ENCODE results near the gene NRBF2. TPM values are rescaled to one million over a fixed set of nuclear protein-coding genes. Genes with fewer than 3 reads are reported as not detected.
"Not testable (repeated sequence)": the region's sequence is repeated elsewhere in the genome, so short reads cannot be mapped to it uniquely, and the experiment has no call there.

Gene NRBF2
- 19.7 and 24.9 TPM in 2 replicates for total RNA-seq

DNA sequence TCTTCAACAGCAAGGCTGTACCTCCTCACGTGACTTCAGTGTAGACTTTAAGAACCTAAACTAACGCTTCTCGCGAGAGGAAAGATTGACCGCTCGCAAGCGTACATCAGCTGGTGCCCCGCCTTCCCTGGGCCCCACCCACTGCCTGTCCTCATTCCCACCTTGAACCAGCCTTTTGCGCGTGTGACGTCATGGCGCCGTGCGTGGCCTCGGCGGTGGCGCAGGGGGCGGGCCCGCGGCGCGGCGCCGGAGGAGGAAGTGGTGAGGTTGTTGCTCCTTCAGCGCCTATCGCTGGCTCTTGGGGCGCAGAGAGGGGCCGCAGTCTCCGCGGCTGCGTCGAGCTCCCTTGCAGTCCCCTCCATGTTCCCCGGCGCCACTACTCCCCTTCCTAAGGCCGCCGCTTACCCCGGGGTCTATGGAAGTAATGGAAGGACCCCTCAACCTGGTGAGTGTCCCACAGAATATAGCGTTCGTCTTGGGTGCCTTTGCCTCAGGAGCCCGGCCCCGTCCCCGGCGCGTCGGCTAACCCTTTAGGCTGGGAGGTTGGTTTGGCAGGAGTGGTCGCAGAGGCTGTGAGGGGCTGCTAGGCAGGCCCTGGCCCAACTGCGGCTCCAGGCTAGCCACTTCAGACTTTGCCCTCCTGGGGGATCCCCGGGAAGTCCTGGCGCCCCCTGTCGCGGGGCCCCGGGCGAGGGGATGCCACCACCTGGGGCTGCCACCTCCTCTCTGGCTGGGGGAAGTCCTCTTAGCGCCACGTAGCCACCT, at the start of gene NRBF2:
TSS of gene NRBF2 (plus strand) at position 273 of the 765 bp plus-strand sequence. CDS start at position 416, 143 bp downstream.
- DNase-seq (ENCODE audit: extremely low read depth, low read depth, low spot score): peak; percentile 91

DNA sequence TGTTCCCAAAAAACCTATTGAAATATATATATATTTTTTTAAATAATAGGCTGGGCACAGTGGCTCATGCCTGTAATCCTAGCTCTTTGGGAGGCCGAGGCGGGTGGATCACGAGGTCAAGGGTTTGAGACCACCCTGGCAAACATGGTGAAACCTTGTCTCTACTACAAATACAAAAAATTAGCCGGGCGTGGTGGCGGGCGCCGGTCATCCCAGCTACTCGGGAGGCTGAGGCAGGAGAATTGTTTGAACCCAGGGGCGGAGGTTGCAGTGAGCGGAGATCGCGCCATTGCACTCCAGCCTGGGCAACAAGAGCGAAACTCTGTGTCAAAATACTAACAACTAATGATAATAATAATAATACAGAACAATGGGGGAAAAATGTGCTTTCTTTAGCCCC, 49.7 kb upstream of the NRBF2 start:
- not testable (repeated sequence) for DNase-seq (ENCODE audit: extremely low read depth, low read depth, low spot score)

DNA sequence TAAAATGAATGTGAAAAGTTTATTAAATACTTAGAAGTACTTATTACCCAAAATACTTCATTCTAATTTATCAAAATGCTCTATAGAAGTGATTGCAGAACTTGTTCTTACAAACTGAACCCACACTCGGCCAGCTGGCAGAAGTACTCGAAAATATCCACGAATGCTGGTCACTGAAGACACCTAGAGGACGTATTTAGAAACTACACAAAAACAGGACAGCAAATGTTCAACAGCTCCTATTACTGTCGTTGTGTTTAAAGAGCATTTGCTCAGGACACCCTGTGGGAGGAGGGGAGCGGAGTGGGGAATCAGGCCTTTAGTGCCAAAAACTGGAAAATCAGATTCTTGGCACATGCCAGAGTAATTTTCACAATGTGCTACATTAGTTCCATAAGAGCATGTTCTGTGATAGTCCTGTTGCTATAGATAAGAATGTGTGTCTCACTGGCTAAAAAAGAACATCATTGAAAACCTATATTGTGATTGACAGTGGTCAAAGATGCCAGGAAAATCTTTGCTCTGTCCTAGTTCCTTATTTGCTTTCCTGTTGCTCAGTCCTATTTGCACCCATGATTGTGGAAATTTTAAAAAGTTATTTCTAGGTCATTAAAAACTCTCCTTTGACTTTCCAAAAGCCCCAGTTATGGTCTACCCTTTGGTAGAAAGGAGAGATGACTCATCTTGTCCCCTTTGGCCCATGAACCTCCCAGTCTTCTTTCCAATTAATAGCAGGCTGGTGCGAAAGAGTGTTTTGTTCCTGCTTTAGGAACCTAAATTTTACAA, 49.0 kb upstream of the NRBF2 start:
- peak; percentile 47 for DNase-seq (ENCODE audit: extremely low read depth, low read depth, low spot score)

DNA sequence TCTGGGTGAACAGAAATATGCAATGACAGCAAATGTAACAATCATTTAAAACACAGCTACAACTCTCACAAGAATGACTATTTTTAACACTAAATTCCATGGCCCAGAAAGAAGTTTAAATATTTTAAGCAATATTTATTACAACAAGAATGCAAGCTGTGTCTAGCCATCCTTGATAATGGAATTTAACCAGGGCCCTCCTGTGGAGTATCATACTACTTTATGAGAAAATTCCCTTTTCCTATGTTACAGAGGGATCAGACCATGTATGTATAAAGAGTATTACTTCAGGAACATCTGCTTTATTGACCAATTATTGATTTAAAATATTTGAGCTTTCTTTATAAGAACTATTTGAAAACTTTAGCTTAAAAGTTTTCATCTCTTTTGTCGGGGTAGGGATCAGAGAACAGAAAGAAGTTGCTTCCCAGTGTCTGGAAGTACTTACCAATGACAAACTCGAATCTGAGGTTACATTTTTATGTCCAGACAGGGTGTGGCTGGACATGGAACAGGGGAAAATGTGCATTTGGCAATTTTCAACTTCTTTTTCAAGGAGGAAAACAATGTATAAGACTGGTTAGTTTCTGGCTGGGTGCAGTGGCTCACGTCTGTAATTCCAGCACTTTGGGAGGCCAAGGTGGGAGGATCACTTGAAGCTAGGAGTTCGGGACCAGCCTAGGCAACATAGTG, 48.3 kb upstream of the NRBF2 start:
- DNase-seq (ENCODE audit: extremely low read depth, low read depth, low spot score): no peak

DNA sequence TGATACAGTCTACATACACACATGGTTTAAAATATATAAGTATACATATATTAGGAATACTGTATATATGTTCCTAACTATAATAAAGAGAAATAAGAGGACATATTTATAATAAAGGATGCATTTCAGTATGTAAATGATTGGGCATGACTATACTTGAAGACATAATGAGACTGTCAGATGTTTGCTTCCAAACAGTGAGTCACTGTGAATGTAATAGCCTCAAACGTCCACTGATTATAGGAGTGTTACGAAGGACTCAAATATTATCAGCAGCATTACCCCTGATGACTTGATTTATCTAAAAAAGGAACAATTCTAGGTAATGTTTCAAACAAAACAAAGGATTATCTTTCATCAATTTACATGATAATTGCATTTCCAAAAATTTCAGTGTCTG, 39.9 kb upstream of the NRBF2 start:
- DNase-seq (ENCODE audit: extremely low read depth, low read depth, low spot score): no peak

DNA sequence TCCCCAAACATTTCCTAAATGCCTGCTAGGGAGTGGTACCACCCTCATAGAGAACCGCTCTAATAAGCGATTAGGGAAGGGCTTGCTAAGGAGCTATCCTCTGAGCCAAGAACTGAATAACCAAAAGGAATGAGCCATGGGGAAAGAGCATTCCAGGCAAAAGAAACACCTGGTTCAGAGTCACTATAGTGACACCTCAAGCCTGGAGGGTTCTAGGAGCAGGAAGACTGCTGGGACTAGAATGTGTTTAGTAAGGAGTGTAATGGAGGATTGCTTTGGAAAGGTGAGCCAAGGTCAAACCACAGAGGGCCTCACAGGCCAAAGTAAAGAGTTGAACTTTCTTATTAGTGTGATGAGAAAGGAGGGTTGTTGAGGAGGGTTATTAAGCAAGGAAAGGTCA, 38.7 kb upstream of the NRBF2 start:
- no peak for DNase-seq (ENCODE audit: extremely low read depth, low read depth, low spot score)

DNA sequence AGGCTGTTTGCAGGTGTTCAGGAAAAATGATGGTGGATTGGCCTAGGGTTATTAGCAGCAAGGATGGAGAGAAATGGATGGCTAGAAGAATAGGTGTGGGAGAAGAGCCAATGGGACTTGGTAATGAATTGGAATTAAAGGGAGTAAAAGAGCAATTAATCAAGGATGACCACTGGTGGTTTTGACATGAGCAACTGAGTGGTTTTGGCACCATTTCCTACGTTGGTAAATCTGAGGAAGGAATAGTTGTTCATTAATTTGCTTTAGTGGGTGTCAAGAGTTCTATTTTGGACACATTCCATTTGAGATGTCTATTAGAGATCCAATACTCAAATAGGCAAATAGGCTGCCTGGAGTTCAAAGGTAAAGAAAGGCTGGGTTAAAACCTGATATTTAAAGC, 38.2 kb upstream of the NRBF2 start:
- DNase-seq (ENCODE audit: extremely low read depth, low read depth, low spot score): no peak

DNA sequence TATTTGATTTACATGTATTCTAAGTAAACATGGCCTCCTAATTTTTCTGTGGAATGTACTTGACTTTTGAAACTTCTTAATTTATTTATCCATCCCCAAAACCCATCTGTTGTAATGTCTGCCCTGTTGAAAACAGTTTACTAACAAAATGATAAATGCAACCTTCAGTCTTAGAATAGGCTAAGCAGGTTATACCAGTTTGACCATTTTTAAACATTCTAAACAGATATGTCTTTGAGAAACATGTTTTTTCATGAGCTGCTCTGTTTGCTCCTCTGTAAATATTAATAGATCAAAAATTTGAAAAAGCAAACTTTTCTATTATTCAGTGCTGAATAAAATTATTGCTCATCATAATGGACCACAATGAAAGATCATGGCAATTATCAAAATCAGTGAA, 33.4 kb upstream of the NRBF2 start:
- DNase-seq (ENCODE audit: extremely low read depth, low read depth, low spot score): no peak

DNA sequence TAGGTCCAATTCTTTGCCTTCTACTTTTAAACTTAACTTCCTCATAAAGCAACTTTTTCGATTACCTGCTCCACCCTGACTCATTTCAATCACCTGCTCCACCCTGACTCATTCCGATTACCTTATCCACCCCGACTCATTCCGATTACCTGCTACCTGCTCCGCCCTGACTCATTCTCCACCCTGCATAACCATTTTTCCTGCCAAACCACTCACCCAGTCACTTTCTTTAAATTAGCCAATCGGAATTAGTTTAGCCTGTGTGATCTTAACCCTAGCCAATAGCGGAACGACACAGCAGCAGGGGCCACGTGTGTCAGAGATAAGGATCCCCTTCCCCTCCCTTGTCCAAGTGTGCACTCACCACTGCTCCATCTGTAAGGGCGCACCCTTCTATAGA, 32.0 kb upstream of the NRBF2 start:
- DNase-seq (ENCODE audit: extremely low read depth, low read depth, low spot score): not testable (repeated sequence)

DNA sequence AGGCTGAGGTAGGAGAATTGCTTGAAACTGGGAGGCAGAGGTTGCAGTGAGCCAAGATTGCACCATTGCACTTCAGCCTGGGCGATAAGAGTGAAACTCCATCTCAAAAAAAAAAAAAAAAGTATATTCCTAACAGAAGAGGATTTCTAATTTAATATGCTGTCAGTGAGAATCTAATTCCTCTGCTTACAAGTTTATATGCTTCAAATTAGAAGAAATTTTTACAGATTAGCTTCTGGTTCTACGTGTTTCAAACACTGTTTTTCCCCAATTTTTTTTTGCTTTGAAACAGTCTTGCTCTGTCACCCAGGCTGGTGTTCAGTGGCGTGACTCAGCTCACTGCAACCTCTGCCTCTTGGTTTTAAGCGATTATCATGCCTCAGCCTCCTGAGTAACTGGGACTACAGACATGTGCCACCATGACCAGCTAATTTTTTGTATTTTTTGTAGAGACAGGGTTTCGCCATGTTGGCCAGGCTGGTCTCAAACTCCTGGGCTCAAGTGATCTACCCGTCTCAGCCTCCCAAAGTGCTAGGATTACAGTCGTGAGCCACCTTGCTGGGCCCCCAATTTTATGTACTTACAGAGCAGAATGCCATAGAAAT, 30.7 kb upstream of the NRBF2 start:
- not testable (repeated sequence) for DNase-seq (ENCODE audit: extremely low read depth, low read depth, low spot score)

DNA sequence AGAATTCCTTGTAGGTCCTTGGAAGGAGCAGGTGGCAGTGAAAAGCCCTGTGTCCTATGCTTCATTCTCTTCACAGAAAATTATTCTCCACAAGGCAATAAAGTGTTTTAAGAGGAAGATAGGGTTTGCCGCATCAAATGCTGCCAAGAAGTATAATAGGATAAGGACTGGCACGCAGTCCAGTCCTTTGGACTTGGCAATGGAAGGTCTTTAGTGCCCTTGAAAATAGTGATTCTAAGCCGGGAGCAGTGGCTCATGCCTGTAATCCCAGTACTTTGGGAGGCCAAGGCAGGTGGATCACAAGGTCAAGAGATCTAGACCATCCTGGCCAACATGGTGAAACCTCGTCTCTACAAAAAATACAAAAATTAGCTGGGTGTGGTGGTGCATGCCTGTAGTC, 29.9 kb upstream of the NRBF2 start:
- not testable (repeated sequence) for DNase-seq (ENCODE audit: extremely low read depth, low read depth, low spot score)

DNA sequence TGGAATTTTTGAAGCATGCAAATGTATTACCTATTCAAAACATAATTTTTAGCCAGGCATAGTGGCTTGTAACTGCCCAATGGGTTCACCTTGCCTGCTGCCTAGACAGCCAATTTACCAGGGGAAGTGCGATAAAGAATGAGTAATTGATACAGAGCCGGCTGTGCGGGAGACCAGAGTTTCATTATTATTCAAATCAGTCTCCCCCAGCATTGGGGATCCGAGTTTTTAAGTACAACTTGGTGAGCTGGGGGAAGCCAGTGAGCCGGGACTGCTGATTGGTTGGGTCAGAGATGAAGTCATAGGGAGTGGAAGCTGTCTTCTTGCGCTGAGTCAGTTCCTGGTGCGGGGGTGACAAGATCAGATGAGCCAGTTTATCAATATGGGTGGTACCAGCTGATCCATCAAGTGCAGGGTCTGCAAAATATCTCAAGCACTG, 29.1 kb upstream of the NRBF2 start:
- DNase-seq (ENCODE audit: extremely low read depth, low read depth, low spot score): no peak

DNA sequence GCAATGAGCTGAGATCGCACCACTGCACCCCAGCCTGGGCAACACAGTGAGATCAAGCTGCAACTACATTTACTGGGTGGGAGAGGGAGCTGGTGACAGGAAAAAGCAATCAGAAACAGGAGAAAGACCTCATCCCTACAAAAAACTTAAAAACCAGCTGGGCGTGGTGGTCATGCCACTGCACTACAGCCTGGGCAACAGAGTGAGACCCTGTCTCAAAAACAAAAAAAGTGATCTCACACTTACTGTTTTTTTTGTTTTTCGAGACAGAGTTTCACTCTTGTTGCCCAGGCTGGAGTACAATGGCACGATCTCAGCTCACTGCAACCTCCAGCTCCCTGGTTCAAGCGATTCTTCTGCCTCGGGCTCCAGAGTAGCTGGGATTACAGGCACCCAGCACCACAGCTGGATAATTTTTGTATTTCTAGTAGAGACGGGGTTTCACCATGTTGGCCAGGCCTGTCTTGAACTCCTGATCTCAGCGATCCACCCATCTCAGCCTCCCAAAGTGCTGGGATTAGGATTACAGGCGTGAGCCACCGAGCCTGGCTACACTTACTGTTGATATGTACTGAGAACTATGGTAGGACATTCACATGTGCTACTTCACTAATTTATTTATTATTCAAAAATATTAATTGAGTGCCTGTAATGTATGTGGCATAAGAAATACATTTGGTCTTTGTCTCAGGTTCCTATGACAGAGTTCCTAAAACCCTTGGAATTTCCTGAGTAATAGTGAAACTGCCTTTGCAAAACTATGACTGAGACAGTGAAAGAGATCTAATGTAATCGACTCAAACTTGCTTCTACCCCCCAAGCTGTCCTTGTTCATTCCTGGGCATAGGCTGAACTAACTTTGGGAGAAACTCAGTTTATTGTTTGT, 27.7 kb upstream of the NRBF2 start:
- DNase-seq (ENCODE audit: extremely low read depth, low read depth, low spot score): no peak

DNA sequence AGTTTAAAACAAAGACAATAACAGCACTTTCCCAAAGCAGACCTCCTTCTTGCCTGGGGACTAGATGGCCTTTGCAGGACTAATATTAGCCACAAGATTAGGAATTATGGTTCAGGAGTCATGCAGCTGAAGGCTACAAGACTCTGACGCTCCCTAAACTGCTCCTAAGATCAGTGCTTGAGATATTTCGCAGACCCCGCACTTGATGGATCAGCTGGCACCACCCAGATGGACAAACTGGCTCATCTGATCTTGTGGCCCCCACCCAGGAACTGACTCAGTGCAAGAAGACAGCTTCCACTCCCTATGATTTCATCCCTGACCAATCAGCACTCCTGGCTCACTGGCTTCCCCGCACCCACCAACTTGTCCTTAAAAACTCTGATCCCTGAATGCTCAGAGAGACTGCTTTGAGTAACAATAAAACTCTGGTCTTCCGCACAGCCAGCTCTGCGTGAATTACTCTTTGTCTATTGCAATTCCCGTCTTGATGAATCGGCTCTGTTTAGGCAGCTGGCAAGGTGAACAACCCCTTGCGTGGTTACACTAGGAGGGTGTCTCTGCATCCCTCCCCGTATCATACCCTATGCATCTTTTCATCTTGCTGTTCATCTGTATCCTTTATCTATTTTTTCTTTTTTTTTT, 26.9 kb upstream of the NRBF2 start:
- no peak for DNase-seq (ENCODE audit: extremely low read depth, low read depth, low spot score)

DNA sequence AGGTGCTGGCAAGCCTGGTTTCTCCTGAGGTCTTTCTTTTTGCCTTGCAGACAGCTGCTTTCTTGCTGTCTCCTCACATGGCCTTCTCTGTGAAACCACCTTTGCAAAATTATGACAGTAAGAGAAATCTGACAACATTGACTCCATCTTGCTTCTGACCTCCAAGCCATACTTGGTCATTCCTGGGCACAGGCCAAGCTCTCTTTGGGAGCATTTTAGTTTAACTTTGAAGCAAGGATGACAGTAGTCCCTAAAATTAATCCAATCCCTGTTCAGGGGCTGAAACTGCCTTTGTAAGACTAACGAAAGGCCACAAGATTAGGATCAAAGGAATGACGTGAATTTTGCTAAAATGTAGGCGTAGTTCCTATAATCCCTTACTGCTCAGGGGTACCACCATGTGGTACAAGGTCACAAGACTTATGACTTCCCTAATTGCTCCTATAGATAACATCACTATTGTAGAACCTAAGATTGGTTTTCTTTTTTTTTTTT, 25.1 kb upstream of the NRBF2 start:
- no peak for DNase-seq (ENCODE audit: extremely low read depth, low read depth, low spot score)

DNA sequence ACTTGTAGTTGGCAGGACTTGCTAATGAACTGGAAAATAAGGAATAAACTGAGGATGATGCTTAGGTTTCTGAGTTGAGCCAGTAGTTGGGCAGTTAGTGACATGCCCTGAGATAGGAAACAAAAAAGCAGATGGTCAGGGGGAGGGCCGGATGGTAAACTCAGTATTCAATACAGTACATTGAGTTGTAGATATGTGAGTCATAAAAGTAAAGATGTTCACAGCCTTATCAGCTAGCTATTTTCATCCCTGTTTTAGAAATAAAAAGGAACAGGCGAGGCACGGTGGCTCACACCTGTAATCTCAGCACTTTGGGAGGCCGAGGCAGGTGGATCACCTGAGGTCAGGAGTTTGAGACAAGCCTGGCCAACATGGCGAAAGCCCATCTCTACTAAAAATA, 22.2 kb upstream of the NRBF2 start:
- no peak for DNase-seq (ENCODE audit: extremely low read depth, low read depth, low spot score)

DNA sequence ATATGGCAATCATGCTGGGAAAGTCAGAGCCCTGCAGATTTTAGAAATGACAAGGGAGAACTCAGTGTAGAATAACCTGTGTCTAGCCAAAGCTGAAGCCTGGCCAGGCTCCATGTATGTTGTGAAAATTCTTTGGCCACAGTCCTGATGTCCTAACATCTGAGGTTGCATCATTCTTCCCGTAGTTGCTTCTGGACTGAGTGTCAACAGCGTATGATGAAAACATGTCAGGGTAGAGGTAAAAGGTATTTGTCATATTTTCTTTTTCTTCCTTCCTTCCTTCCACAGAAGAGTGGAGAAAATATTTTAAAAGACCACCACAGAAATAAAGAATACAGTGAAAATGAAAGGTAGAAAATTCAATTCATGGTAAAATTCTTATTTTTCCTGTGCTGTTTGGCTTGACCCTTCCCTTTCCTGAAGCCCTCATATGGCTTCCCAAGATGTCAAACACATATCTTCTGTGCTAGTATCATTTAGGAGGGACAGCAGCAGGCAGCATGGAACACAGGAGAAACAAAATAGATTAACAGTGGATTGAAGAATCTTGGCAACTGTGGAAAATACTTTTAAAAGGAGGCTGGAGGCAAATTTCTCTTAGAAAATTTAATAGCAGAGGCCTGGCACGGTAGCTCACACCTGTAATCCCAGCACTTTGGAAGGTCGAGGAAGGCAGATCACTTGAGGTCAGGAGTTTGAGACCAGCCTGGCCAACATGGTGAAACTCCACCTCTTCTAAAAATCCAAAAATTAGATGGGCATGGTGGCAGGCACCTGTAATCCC, 18.9 kb upstream of the NRBF2 start:
- no peak for DNase-seq (ENCODE audit: extremely low read depth, low read depth, low spot score)

DNA sequence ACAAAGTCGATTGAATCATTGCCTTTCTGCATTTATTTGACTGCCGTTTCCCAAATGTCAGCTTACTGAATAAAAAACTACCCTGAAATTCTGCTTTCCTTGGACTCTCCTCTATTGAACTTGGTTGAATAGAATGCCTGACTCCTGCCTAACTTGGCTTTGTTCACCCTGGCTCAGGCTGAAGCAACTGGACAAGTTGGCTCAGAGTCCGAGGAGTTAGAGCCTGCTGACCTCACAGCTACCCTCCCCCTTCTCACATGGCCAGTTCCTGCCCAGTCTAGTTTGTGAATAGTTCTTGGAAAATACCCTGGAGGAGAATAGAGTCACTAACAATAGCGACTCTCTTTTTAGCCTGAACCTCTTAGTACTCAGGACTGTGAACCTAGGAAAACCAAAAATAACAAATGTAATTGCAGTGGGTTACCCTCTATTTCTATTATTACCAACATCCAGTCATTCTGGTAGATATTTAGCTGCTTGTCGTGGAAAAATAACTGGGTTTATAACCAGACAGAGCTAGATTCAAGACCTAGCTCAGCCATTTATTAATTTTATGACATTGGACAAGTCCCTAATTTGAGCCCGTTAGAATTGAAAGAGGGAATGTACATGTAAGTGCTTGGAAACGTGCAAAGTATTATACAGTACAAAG, 17.3 kb upstream of the NRBF2 start:
- DNase-seq (ENCODE audit: extremely low read depth, low read depth, low spot score): no peak

Data from glomerular endothelial cell (primary cell).